ENCODE results near the gene NAIP. TPM values are rescaled to one million over a fixed set of nuclear protein-coding genes. Genes with fewer than 3 reads are reported as not detected.
"Not testable (repeated sequence)": the region's sequence is repeated elsewhere in the genome, so short reads cannot be mapped to it uniquely, and the experiment has no call there.

The NAIP gene, protein sequence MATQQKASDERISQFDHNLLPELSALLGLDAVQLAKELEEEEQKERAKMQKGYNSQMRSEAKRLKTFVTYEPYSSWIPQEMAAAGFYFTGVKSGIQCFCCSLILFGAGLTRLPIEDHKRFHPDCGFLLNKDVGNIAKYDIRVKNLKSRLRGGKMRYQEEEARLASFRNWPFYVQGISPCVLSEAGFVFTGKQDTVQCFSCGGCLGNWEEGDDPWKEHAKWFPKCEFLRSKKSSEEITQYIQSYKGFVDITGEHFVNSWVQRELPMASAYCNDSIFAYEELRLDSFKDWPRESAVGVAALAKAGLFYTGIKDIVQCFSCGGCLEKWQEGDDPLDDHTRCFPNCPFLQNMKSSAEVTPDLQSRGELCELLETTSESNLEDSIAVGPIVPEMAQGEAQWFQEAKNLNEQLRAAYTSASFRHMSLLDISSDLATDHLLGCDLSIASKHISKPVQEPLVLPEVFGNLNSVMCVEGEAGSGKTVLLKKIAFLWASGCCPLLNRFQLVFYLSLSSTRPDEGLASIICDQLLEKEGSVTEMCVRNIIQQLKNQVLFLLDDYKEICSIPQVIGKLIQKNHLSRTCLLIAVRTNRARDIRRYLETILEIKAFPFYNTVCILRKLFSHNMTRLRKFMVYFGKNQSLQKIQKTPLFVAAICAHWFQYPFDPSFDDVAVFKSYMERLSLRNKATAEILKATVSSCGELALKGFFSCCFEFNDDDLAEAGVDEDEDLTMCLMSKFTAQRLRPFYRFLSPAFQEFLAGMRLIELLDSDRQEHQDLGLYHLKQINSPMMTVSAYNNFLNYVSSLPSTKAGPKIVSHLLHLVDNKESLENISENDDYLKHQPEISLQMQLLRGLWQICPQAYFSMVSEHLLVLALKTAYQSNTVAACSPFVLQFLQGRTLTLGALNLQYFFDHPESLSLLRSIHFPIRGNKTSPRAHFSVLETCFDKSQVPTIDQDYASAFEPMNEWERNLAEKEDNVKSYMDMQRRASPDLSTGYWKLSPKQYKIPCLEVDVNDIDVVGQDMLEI (N-terminal part only)
- polyA plus RNA-seq (2012; ENCODE audit: missing spikeins) = 7.4 TPM

DNA sequence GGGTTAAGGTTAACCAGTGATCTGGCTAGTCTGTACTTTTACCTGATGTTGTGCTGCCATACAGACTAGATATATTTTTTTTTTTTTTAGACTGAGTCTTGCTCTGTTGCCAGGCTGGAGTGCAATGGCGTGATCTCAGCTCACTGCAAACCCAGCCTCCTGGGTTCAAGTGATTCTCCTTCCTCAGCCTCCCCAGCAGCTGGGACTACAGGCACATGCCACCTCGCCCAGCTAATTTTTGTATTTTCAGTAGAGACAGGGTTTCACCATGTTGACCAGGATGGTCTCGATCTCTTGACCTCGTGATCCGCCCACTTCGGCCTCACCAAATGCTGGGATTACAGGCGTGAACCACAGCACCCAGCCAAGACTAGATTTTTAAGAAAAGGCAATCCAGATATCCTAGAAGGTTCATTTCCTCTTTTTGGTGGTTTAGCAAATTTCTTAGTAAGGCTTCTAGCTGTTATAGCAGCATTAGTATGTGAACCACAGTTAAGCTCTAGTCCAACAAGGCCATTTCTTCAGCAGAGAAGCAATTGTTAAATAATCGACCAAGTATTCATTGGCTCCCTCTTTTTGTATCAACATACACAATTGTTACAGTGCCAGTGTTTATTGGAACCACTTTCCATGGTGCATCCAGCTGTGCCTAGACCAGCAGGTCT, at the start of gene NAIP:
Gene NAIP, minus strand, starts transcription at position 51 of the 665 bp plus-strand sequence. CDS start 12,424 bp downstream, outside the sequence.
- FAIRE-seq; DNase-seq (ENCODE audit: insufficient read length): not testable (repeated sequence)

DNA sequence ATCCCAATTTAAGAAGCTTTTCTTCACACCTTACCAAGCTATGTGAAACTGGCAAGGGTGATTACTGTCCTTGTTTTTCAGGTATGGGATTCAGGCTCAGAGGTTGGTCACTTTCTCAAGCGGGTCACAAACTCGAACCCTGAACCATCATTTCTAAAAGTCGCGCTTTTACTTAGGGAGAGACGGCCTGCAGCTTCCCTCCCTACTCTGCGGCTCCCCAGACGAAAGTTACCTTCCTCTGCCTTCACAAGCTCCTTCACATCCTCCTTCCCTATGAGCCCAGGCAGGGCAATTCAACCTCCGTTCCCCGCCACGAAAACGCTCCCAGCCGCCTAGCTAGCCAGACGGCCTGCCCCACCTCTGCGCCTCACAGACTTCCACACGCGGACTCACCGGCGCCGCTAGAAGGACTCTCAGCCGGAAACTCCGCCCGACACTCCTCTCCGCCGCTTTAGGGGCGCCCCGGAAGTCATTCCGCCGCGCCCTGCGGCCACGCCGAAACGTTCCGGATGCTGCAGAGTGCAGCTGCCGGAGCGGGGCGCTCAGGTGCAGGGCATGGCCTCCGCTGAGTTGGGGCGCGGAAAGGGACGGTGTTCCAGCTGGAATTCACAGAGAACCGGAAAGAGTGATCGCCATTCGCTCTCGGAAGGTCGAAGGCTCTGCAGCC, 42.3 kb upstream of the NAIP start, which contains the start of gene GTF2H2:
Gene GTF2H2, minus strand, starts transcription at position 415 of the 667 bp plus-strand sequence. CDS start 4,913 bp downstream, outside the sequence.
- not testable (repeated sequence) for FAIRE-seq; DNase-seq (ENCODE audit: insufficient read length)

DNA sequence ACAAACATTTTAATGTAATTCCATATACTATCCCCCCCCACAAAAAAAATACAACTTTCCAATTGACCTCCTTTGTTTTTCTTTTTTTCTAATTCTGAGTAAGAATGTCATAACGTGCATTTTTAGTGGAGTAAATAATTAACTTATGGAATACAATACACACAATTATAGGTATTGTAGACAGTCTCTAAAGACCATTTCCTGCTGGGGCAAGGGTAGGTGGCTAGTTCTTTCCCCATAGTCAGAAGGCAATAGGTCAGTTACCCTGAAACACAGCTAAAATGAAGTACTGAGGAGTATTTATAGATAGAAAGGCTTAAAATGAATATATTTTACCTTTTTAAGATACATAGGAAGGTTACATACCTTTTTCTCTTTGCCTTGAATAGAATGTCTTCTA, 36.2 kb upstream of the NAIP start:
- DNase-seq (ENCODE audit: insufficient read length); FAIRE-seq: not testable (repeated sequence)

DNA sequence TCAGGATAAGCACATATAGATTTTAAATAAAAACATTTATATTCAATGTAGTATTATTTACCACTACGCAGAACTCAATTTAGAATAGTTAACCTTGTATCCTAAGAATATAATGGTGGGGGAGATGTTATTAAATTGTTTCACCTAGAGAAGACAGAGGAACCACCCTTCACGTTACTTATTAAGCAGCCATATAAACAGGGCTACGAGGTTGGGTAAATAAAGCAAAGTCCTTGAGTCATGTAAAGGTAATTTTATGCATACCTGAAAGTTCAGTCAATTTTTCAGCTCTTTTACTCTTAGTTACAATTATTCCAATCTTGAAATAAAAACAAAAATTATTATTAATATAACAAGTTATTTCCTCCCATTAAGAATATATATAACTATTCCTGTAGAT, 34.3 kb upstream of the NAIP start:
- DNase-seq (ENCODE audit: insufficient read length); FAIRE-seq: not testable (repeated sequence)

DNA sequence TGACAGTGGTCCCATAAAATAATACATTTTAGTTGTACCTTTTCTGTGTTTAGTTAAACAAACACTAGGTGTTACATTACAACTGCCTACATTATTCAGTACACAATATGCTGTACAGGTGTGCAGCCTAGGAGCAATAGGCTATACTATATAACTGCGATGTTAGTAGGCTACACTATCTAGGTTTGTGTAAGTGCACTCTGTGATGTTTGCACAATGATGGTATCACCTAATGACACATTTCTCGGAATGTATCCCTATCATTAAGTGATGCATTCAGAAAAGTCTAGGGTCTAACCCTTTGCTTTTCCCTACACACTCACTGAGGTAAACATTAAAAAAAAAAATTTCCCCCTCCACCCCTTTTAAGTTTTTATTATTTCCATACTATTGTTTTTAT, 19.7 kb upstream of the NAIP start:
- FAIRE-seq; DNase-seq (ENCODE audit: insufficient read length): not testable (repeated sequence)

DNA sequence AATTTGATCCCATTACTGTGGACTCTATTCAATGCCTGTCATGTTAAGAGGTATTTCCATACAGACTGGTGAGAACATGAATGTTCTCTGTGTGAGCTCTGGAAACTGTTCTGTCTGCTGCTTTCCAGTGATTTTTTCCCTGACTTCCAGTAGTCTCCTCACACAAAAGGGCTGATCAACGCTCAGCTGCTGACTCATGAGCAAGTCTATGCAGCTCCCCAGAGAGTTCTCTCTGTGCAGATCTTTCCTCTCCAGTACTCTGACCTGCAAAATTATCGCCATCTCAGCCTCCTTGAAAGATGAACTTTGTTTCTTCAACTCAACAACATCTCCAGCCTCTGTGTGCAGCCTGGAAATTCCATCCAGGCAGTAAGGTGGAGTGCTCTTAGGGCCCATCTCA, 19.0 kb upstream of the NAIP start:
- not testable (repeated sequence) for FAIRE-seq; DNase-seq (ENCODE audit: insufficient read length)

DNA sequence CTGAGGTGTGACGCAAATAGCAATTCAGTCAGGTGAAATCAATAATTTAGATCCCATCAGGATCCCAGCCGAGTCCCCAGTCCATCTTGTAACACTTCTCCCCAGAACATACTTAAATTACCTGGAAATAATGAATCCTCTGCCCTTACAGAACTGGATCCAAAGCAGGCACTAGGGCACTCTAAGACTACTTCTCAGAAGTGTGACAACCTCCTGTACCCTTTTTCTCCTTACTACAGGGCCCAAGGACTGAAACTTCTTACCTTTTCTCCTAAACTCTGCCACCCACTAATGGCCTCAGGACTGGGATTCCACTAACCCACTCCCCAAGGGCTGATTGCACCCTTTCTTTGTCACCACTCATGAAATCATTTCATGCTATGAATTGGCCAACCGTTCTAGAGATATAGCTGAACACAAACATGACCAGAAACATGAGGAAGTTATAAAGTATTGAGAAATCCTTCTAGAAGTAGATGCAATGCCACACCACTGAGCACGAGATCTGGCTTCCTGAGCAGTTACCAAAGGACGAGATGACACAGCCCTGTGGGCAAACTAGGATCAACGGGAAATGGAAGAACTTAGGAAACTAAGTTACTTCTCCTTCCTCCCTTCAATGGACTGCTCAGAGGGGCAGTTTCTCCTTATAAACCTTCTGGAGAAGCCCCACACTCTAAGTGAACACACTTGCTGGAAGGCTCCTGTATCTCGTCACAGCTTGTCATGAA, 6.1 kb upstream of the NAIP start:
- not testable (repeated sequence) for DNase-seq (ENCODE audit: insufficient read length); FAIRE-seq

DNA sequence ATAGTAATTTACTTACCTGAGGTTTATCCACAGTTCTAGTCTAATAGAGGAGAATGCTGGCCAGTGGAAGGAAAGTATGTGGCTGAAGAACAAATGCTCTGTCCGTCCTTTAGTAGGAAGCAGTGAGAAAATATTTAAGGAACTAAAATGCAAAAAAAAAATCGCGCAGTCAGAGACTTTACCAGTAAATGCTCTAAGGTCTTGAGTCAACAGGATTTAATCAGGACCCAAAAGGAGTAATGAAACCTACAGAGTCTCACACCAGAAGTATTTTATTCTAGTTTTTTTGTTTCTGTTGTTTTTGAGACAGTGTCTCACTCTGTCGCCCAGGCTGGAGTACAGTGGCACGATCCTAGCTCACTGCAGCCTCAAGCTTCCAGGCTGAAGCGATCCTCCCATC, 4.5 kb downstream of the NAIP start:
- DNase-seq (ENCODE audit: insufficient read length); FAIRE-seq: not testable (repeated sequence)

DNA sequence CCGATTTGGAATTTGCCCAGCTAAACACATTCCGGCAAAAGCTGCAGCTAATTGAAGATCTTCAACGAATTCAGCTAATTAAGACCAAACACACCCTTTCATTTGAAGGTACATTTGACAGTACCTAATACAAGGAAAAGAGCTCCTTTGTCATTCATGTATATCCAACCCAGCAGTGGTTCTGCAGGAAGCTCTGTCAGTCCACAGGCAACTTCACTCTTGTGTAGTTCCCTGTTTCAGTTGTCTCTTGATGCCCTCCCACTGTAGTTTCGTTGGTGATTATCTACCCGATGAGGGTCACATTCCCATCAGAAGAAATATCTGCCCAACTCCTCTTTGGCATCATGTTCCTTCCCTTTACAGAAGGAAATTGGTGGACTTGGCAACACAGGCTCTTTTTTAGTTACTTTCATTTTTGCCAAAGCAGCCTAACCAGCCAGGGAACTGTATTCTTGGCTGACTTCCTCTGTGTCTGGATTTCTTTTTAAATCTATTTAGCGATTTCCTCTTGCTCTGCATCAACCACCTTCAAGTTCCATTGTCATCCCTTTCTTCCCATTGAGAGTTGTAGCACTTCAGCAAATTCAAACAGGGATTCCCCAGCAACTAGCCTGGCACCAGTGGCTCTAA, 6.6 kb downstream of the NAIP start:
- not testable (repeated sequence) for FAIRE-seq

DNA sequence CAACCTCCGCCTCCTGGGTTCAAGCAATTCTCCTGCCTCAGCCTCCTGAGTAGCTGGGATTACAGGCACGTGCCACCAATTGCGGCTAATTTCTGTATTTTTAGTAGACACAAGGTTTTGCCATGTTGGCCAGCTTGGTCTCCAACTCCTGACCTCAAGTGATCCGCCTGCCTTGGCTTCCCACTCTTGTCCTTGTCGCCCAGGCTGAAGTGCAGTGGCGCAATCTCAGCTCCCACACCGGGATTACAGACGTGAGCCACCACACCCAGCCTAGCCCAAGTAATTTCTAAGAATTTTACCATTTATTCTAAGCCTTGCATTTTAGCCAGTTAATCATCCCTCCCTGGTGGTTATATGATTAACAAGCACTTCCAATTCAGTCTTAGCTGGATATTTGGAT, 11.0 kb downstream of the NAIP start:
- TF ChIP-seq POLR2A (IDR thresholded peaks at IDR 0.05; ENCODE audit: low read depth, low read length) (no peak), POLR2AphosphoS5 (IDR thresholded peaks at IDR 0.05; ENCODE audit: low read depth, low read length) (no peak), TAF1 (IDR thresholded peaks at IDR 0.05; ENCODE audit: borderline replicate concordance, low read depth, low read length) (no peak)
- FAIRE-seq (no peak), DNase-seq (ENCODE audit: insufficient read length) (no peak)

More for the DNA sequence above, 6.6 kb downstream of the NAIP start:
- not testable (repeated sequence) for DNase-seq (ENCODE audit: insufficient read length)

DNA sequence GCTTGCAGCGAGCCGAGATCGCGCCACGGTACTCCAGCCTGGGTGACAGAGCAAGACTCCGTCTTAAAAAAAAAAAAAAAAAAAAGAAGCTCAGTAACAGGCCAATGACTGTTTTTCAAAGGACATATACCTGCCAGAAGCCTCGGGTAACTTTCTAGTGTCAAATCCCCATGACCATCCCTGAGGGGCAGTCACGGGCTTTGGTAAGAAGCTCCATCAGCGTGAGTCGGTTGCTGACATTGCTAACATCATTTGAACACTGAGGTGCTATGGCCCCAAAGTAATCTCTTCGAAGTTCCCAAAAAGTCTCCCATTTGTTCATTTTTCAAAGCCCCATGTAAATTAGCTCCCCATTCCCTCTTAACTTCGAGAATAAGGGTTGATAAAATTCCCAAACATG, 11.6 kb downstream of the NAIP start:
- no peak for FAIRE-seq
- TF ChIP-seq POLR2AphosphoS5 (IDR thresholded peaks at IDR 0.05; ENCODE audit: low read depth, low read length) (no peak), TAF1 (IDR thresholded peaks at IDR 0.05; ENCODE audit: borderline replicate concordance, low read depth, low read length) (no peak), POLR2A (IDR thresholded peaks at IDR 0.05; ENCODE audit: low read depth, low read length) (no peak)
- no peak for DNase-seq (ENCODE audit: insufficient read length)

Measured in GM12892 (cell line).